Embryonic facial prominence (tissue), 1 donor: ENCODE measurements around the gene MAN1C1.
"Not testable (repeated sequence)": the region's sequence is repeated elsewhere in the genome, so short reads cannot be mapped to it uniquely, and the experiment has no call there.

ENCODE experiments used
- DNase-seq: peaks from one replicate; pipeline ENCODE4 v3.0.0-alpha.2; 2016; ENCODE audit errors: extremely low spot score

The MAN1C1 gene

DNA sequence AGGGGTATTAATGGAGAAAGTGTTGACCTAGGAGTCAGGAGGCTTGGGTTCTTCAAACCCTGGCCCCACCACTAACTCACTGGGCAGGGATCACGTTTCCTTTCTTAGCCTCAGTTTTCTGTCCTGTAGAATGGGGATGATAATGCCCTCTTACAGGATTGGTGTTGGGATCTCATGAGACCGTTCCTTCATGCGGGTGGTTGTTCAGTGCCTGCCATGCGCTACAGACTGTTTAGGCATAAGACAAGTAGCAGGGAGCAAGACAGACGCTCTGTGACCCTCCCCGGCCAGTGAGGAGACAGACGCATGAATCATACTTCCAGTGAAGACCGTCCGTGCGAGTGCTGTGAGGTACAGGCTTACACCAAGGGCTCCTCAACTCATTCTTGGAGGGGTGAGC is 81.7 kb downstream of the MAN1C1 start:
- DNase-seq = no peak

DNA sequence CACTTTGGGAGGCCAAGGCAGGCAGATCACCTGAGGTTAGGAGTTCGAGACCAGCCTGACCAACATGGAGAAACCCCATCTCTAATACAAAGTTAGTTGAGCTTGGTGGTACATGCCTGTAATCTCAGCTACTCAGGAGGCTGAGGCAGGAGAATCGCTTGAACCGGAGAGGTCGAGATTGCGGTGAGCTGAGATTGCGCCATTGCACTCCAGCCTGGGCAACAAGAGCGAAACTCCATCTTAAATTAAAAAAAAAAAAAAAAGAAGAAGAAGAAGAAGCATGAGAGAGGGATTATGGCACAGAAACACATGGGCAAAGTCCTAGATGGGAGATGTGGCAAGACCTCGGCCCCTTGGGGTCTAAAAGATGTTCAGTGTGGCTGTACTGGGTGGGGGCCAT is 82.5 kb downstream of the MAN1C1 start:
- not testable (repeated sequence) for DNase-seq

DNA sequence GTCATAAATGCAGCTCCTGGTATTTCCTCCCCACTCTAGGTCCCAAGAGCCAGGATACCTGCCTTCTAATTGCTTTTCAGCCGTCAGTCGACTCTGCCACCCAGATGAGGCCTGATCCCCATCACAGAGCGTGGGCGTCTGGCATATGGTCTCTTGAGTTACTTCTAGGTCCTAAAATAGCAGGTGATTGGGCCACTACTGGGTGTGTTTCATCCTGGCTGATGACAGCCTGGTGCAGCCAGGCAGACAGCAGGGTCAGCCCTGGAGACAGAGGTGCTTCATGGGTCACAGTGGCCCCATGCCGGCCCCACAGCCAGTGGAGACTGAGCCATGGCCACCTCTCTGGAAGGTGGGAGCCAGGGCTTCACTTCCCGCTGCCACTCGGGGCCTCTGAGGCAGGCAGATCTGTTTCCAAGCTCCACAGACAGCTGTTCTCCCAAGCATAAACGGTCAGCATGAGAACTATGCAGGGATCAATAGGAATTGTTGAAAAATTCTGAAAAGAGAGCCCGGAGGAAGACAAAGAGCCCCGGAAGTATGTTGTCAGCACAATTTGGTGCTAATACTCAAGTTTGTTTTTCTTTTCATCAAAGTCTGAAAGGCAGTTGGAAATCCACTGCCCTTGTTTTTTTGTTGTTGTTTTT is 83.0 kb downstream of the MAN1C1 start:
- no peak for DNase-seq

DNA sequence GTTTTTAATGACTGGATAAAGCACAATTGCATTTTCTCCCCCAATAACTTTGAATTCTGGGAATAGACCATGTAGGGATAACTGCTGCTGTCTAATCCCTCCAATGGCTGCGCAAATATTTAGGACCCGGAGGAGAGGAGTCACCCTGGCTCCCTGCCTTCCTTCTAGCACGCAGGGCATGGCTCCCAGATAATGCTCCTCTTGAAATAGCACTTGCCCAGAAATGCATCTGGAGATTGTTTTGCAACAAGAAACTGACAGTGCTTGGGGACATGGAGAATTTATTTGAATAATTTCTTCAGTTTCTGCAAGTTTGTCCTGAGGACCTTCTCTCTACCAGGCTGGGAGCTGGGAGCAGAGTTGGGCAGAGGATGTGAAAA is 83.5 kb downstream of the MAN1C1 start:
- DNase-seq = no peak

DNA sequence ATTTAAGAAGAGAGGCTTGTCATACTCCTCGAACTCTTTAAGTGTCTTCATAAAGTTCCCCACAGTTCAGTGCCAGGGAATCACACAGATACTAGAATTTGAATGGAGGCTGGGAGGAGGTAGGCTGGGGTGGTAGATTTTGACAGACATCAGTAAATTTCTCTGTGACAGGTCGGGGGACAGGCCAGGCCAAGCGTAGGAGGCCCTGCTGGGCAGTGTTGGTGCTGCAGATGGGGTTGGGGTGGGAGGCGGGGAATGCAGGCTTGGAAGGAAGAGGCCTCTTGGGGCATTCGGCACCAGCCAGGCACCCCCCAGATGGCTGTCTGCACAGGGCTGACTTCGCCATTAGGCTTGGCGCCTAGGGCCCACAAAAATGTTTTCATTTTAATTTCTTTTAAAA is 84.0 kb downstream of the MAN1C1 start:
- DNase-seq = no peak

DNA sequence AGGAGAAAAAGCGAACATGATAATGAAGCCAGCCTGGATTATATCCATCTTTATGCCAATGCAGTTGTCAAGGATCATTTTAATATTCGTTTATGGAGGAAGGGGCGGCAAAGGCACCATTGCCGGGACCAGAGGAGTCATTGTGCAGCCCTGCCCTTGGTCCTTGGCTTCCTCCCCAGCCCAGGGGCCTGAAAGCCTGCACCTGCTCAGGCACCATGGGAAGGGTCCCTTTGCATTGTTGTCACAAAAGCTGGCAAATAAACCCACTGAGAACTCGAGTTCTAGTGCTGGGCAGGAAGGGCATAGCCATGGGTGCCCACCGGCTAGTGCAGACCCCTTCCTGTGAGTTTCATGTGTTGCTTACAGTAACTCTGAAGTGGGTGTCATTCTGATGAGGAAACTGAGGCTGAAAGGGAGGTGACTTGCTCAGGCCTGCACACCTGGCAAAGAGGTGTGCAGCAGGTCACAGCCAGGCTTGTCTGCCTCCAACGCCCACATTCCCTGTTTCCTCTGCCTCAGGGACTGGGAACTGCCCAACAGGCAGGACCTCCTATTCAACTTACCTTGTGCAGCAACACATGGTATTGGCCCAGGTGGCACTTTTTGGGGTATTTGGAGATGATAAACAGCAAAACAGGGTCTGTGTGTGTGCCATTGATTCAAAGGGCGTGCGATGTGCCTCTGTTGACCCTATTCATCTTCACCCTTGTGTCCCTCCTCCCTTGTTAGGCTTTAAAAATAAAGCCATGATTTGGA is 84.6 kb downstream of the MAN1C1 start:
- no peak for DNase-seq

DNA sequence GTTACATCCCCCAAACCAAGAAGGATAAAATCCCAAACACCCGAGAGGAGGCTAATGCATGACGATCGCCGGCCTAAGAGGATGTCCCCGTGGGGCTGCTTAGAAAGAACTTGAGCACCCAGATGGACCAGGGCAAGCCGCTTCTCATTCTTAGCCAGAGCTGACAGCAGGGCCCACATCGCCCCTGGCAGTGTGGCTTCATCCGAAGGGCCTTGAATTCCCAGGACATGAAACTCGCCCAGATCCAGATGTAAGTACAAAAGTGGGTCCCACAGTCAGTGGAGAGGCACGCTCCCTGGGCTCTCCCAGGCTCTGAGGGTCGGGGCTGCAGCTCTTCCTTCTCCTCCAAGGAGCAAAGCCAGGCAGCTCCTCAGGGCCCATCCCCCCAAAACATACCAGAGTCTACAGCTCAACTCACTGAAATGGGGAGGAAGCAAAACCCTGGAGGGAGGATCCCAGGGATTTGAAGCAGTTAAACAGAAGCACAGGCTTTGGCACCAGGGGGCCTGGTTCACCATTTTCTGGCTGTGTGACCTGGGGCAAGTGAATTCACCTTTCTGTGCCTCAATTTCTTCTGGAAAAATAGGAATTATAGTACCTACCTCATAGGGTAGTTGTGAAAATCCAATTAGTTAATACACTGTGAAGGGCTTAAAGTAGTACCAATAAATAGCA is 85.6 kb downstream of the MAN1C1 start:
- no peak for DNase-seq

DNA sequence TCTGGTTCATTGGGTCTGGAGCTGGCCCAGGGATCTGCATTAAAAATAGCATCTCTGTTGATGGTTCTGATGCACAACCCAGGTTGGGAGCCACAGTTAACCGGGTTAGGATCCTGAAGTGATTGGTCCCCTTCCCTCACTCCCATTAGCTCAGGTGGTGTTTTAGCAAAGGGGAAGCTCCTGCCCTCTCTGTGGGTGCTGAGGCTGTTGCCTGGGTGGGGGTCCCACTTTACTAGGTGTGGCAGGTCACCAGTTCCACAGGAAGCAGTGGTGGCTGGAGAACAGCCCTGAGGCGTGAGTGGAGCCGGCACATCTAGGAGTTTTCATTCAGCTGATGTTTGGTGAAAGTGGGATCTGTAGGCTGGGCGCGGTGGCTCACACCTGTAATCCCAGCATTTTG is 86.5 kb downstream of the MAN1C1 start:
- DNase-seq = no peak

DNA sequence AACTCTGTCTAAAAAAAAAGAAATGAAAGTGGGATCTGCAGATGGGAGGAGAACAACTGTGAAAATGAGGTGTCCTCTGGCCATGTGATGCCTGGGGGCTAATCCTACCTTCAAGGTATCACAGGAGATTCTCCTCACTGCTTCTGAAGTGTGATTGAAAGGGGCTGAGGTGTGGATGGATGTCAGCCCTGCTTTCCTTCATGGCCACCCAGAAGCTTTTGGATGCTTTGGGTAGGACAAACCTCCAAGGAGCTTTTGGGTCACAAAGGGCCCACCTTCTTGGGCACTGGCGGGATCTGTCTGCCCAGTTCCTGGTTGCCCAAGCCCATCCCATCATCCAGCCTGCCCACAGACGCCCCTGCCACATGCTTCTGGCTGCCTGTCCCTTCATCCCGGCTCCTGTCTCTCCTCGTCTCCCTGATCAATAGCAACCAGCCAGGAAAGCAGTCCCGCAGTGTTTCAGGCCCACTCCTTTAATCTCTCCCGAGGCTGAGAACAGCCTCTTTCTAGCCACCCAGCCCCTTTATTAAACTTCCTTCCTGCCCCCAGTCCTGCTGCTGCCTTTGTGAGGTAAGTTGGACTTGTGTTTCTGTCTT is 87.2 kb downstream of the MAN1C1 start:
- DNase-seq = no peak

DNA sequence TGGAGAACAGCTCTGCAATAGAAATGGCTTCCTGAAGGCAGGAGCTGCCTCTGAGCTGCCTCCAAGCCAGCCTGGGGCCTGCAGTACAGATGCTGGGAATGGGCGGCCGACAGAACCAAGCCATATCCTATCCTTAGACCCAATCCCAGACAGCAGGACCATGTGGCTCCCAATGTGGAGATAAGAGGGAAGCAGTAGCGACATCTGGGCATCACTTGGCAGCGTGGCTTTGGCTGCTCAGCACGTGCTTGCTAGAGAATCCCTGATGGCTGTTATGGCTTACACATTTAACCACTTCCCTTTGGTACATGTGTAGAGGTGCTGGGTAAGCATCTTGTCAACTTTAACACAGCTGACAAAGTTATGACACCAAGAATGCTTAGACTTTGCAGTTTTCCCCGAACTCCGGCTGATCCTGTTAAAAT is 87.7 kb downstream of the MAN1C1 start:
- DNase-seq = no peak

DNA sequence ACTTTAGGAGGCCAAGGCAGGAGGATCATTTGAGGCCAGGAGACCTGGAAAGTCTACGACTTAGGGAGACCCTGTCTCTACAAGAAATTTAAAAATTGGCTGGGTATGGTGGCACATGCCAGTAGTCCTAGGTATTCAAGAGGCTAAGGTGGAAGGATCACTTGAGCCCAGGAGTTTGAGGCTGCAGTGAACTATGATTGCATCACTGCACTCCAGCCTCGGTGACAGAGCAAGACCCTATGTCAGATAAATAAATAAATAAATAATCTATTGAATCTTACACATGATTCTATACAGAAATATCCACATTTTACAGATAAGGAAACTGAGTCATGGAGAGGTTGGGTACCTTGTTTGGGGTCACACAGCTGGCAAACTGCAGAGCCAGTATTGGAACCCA is 89.1 kb downstream of the MAN1C1 start:
- no peak for DNase-seq

DNA sequence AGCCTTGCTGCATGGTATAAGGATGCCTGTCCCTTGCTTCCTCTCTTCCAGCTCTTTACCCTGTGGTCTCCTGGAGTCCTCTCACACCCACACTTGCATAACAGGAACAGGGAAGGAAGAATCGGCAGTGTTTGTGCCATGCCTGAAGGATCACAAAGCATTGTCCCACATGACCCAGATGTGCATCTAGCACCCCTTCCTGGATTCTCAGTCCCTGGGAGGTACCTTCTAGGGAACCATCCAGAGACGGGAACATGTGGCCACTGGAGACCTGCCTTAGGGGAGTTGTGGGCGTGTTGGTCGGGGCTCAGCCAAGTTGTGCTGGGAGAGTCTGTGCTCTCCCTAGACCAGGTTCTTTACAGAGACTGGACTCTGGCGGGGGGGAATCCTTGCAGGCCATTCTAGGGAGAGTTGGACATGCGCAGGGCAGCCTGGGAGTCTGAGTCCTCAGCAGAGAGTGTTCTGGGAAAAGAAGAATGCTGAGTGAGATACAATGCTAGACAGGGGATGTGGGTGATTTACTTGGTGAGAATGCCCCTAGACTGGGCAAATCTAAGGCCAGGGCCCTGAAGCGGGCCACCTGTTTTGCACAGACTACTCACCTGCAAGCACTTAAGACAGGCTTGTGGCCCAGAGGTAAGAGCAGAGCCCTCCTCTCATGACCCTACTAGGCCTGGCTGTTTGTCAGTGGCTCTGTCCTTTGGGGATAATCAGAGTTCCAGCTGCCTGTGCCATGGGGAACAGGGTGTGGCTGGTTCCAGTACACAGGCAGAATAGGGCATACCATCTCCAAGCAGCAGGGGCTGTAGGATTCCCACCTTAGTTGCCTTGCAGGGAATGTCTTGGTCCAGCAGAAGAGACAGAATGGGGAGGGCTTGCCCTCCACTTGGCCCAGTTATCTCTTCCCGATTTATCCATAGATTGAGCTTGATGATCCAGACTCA is 89.8 kb downstream of the MAN1C1 start:
- no peak for DNase-seq

DNA sequence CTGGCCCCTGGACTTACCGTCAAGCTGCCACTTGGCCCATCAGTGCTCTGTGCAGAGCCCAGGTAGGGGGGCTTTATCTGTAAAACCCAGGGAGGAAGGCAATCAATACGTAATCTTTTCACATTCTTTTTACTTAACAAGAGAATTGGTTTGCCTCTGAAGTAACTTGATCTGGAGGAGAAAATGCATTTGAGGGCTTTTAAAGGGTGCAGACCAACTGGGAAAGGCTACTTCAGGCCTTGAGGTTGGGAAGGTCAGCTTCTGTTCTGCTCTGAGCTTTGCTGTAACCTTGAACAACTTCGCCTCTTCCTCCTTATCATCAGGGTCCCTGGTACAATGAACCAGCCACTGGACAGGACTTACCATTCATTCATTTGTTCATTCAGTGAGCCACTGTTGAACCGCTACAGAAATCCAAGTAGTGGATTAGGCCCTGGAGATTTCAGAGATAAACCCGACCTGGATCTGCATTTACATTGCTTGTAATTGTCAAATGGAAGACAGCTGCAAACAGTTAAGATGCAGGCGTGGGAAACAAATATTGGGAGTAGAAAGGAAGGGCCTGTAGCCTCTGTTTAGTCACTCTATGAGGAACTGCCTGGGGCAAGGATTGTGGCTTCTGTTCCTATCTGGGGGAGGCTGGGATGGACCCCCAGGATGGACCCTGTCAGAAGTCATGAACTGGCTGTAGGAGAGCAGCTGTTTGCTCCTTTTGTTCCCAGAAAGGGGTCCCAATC is 90.9 kb downstream of the MAN1C1 start:
- no peak for DNase-seq

DNA sequence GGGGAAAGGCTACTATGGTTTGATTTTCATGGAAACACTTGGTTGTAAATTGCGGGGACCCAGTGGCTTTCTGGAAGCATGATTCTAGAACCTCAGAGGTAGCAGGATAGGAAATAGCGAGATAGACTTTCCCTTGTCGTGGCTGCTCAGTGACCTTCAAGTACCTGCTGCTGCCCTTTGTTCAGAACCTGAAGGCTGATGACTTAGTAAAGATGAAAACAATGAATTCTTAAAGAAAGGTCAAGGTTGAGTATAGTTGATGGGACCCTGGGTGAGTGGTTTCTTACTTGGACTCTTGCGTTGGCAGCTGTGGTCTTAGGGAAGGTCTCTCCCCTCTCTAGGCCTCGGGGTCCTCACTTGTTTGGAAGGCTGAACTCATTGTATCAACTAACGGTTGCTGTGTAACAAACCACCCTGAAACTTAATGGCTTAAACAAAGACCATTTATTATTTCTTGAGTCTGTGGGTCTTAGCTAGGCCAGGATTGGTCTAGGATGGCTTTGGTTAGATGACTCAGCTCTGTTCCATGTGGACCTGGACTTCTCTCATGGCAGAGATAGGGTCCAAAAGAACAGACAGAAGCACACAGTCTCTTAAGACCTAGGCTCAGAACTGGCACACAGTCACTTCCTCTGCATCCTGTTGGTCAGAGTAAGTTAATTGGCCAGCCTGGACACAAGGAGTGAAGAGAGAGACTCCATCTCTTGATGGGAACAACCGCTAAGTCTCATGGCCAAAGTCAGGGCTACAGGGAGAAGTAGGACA is 94.2 kb downstream of the MAN1C1 start:
- DNase-seq = no peak

DNA sequence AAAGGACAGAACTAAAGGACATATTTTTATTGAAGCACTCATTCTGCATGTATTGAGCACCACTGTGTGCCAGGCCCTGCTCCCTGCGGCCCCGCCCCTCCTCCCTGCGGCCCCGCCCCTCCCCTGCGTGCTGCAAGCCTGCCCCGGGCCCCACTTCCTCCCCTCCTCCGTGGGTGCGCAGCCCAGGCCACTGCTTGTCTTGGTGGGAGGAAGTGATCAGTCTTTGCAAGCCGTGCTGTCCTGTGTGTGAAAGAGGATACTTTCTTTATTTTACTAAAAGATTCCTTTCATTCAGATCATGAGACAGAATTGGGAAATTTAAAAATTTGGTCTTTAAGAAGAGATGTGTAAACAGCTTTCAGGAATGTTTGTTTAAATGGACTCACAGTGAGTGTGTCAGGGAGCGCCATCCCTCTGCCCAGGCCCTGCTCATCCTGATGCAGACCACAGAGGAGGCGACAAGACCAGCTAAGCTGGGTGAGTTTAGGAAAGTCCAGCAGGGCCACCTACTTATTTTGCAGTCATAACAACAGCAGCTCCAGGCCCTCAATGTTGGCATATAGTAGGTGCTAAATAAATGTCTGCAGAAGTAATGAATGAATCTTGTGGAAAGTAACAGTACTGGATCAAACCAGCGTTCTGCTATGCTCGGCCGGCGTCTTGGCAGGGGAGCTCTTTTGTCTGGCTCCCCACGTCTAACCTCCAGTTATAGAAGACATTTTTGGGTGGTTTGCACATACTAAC is 95.1 kb downstream of the MAN1C1 start:
- no peak for DNase-seq

DNA sequence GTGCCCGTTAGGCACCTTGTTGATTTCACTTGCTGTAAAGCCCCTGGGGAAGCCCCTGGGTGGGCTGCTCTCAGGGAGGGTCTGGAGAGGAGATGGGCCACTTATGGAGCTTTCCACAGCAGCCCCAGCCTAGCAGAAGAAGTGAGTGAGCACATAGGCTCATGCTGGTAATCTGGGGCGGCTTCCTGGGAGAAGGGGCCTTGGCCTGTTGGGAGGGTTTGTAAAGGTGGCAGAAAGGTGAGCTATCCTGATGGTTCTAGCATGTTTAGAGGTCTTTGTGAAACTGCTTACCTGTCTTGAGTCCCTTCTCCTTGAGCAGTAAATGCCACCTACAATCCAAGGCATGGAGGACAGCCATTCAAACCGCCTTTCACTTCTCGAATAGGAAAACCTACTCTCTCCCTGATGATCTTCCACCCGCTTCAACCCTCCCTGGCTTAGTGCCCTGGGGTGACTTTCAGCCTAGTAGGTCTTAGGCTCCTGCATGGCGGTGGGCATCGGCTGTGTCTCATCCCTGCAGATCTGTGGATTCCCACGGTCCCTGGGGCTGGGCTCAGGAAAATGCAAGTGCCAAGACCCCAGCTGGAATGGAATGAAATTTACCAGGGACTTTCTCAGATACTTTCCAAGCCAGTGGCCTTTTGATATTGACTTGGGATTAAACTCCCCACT is 95.8 kb downstream of the MAN1C1 start:
- DNase-seq = no peak

DNA sequence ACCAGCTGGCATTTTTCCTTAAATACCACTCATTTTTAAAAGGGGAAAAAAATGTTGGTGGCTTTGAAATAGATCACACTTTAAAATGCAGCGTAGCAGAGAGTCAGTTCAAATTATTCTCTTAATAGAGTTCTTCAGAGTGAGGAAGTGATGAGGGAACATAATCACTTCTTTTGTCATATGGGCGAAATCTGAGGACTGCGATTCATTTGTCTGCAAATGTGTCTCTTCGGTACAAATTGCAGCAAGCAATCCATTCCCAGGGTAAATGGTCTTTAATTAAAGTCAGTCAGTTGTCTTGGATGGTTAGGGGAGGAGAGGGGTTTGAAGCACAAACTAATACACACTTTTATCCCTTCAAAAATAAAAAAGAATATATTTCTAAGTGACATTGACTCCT is 97.4 kb downstream of the MAN1C1 start:
- DNase-seq = no peak

DNA sequence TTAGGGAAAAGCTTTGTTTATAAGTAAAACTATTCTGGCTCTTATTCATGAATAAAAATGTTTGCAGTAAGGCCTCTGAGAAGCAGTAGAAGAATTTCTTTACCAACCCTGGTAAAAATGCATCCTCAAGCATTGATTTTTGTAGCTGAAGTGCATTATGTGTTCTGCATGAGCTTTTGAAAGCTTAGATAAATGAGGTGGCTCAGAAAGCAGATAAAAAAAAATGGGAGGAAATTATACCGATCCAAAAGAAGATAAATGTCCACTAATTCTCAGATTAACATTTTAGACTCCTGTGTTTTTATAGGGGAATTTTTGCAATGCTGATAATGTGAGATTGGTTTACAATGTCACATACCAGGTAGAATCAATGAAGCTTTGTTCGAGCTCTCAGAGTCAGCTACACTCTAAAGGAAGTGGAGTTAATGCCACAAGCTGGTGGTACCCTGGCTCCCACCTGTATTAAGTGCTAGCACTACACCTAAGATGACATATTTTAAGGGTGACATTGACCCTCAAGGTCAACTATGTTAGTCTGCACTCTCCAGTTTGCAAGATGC is 97.9 kb downstream of the MAN1C1 start:
- no peak for DNase-seq

DNA sequence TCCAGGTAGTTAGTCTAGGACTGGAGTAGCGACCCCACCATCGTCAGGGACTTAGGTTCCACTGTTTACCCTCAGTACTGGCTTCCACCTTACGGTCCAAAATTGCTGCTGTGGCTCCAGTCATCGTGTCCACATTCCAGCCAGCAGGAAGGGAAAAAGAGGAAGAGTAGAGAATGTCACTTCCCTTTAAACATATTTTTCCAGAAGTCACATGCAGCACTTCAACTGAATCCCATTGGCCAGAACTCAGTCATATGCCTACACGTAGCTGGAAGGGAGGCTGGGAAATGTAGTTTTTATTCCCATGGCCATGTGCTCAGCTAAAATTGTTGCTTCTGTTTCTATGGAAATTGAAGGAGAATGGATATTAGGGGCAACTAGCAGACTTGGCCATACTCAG is 99.3 kb downstream of the MAN1C1 start:
- DNase-seq = no peak
